GM23338 (cell line): Measurements from ENCODE around the gene CD300E.

Experiments used
- CREB1 ChIP-seq: fragments of 250-450 bp; sonication (Bioruptor Pico); IDR thresholded peaks from 2 replicates; pipeline ENCODE4 v1.5.0; 2020; ENCODE audit warnings: low read depth, mild to moderate bottlenecking, moderate library complexity
- EZH2phosphoT487 ChIP-seq: fragments of 200-600 bp; sonication (generic); IDR thresholded peaks from one replicate; pipeline ENCODE4 v1.8.1; 2018; ENCODE audit warnings: antibody characterized with exemption; ENCODE audit not compliant: unreplicated experiment
- NANOG ChIP-seq: IDR thresholded peaks from 2 replicates; pipeline ENCODE4 v1.6.1; 2016; ENCODE audit warnings: antibody characterized with exemption, borderline replicate concordance
- POLR2AphosphoS5 ChIP-seq: IDR thresholded peaks from 2 replicates; pipeline ENCODE4 v1.6.1; 2016; ENCODE audit warnings: antibody characterized with exemption, low read depth
- REST ChIP-seq: IDR thresholded peaks from one replicate; pipeline ENCODE4 v1.6.1; 2018; ENCODE audit warnings: antibody characterized with exemption; ENCODE audit not compliant: unreplicated experiment
- TF ChIP-seq, protein P1 (sequence below), 2 experiments: fragments of 200-600 bp in 1 of 2; sonication (generic) in 1 of 2; conservative IDR thresholded peaks; 2 replicates each; pipeline versions ENCODE4 v1.5.1 to v1.6.1; 2016 to 2017; ENCODE audit warnings: antibody characterized with exemption in 2 of 2, low read depth in 2 of 2, mild to moderate bottlenecking in 2 of 2, moderate library complexity in 1 of 2

GRCh38 chr17:74599448-74599939, 24.0 kb downstream of the CD300E start:
- TF ChIP-seq REST (no peak), CREB1 (CRISPR knock-in tag) (no peak), EZH2phosphoT487 (no peak), POLR2AphosphoS5 (no peak), NANOG (no peak)
- TF ChIP-seq, protein P1, sequence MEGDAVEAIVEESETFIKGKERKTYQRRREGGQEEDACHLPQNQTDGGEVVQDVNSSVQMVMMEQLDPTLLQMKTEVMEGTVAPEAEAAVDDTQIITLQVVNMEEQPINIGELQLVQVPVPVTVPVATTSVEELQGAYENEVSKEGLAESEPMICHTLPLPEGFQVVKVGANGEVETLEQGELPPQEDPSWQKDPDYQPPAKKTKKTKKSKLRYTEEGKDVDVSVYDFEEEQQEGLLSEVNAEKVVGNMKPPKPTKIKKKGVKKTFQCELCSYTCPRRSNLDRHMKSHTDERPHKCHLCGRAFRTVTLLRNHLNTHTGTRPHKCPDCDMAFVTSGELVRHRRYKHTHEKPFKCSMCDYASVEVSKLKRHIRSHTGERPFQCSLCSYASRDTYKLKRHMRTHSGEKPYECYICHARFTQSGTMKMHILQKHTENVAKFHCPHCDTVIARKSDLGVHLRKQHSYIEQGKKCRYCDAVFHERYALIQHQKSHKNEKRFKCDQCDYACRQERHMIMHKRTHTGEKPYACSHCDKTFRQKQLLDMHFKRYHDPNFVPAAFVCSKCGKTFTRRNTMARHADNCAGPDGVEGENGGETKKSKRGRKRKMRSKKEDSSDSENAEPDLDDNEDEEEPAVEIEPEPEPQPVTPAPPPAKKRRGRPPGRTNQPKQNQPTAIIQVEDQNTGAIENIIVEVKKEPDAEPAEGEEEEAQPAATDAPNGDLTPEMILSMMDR (conservative IDR thresholded peaks at IDR 0.05; ENCODE audit: low read depth in 2 of 2) = no peak
